HG03342 (cell line): ENCODE measurements around the gene GPATCH4.
A peak's percentile ranks its signal among the peaks of the same experiment; 100 is the strongest.
"Not testable (repeated sequence)": the region's sequence is repeated elsewhere in the genome, so short reads cannot be mapped to it uniquely, and the experiment has no call there.

Experiments used
- ATAC-seq: cut with Tn5 transposase; IDR thresholded peaks from one replicate; pipeline ENCODE4 v1.9.1; 2021; ENCODE audit warnings: mild to moderate bottlenecking, moderate library complexity; ENCODE audit not compliant: unreplicated experiment

GPATCH4 gene

DNA sequence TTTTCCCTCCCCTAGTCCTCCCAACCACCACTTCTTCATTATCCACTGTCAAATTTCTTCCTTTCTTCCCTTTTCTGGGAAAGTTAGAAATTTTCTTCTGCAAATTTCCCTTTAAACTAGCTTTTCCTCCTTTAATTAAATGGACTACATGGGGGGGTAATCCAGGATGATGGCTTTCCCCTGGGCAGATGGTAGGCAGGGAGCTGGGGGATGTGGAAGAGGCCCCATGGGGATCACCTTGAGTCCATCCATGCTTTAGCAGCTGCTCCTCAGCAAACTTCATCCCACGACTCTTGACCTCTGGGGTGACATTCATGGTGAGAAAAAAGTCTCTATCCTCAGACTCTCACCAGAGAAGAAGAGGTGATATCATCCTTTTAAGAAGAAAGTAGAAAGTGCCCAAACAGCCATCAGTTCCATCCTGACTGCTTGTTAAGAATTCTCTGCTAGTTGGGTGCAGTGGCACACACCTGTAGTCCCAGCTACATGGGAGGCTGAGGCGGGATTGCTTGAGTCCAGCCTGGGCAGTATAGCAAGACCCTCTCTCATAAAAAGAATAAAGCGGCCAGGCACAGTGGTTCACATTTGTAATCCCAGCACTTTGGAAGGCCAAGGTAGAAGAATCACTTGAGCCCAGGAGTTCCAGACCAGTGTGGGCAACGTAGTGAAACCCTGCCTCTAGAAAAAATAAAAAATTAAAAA, 2.4 kb downstream of the GPATCH4 start:
- ATAC-seq, result no peak

DNA sequence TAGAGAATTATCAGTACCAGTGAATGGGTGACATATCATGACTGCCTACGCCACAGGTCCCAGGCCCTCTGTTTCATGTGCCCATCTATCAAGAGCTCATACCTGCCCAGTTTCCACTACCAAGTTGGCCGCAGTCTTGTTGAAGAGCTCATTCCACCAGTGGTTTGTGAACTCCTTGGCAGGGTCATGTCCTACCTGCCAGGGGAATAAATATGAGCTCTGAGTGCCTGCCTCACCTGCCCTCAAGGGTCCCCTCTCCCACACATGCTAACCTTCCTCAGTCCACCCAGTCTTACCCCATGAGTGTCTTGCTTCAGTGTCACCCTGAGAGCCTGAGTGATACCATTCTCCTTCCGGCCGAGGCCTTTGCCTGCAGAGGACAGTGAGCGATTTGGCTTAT, 3.2 kb downstream of the GPATCH4 start:
- ATAC-seq, result no peak

DNA sequence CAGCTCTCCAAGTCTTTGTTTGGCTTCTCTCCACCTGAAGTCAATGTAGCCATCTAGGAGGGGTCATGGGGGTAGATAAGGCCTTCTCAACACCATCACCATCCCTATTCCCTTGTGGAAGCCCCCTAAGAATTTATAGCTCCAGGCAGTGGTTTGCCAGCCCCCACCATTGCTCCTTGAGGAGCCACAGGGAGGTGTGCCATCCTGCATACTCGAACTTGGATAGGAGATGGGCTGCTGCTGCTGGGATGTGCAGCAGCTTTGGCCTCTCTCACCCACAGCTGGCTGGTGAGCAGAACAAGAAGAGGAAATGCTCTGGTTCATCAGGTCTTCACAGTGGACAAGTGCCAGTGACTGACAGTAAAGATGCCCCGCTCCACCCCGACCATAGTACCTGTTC, 4.9 kb downstream of the GPATCH4 start:
- ATAC-seq, result no peak

DNA sequence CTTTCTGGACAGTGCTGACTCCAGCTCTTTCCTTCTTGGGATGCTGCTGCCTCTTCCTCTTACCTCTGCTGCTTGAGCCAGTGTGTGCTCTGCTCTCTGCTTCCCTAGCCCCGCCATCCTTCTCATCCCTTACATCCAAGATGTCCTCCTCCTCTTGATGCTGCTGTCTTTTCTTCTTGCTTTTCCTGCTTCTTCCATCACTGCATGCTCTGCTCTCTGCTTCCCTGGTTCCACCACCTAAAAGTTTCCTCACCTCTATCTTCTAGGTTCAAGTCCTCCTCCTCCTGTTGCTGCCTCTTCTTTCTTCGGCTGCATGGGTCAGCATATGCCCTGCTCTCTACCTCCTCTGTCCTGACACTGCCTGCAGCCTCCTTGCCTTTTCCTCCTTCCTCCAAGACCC, 6.3 kb downstream of the GPATCH4 start:
- no peak for ATAC-seq

DNA sequence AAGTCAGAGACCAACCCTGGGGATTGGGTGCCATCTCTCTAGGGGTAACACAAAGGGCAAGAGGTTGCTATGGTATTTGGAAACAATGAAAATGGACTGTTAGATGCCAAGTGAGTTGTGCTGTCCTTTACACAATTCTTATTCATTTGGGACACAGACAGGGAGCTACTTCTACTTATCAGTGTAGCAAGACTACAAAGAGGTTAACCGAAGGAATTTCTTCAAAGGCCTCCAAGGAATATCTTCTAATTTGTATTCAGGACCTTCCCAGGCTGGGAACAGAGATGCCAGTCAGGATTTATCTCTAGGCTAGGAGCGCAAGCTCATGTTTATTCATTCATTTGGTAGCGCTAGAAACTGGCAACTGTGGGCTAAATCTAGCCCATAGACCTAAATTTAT, 7.1 kb downstream of the GPATCH4 start:
- ATAC-seq, result no peak

DNA sequence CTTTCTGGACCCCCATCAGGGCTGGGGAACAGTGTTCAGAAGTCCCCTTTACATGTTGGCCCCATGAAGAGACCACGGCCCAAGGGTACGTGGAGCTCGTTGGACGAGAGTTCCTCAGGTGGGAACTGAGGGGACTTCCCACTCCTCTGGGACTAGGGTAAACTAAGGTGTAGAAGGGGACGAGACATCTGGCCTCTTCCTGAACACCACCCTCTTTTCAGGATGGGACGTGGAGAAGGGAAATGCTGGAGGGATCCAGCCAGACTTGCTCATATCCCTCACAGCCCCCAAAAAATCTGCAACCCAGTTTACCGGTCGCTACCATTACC, 7.7 kb downstream of the GPATCH4 start:
- ATAC-seq, result no peak

DNA sequence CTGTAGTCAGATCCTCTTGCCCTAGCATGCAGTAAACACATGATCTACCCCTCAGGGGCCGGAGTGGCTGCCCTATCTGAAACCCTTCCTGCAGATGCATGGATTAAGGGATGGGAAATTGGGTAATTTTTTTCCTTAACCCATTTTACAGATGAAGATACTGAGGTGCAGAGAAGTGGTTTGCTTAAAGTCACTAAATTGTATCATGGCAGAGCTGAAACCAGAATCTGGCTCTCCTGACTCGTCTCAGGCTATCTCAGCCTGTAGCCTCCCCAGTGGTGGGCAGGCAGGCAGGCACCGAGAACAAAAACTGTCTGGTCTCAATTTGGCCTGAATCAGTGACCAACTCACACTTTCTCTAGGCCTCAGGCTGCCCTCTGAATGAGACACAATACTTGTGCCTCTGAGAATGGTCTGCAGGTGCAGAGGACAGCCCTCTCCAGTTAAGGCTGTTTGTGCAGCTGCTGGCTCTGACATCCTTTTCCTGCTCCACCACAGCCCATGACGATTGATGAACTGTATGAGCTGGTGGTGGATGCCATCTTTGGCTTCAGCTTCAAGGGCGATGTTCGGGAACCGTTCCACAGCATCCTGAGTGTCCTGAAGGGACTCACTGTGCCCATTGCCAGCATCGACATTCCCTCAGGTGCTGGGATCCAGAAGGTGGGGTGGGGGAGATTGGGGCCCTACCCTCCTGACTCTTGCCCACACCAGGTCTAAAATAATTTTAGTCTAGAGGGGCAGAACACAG, 8.2 kb downstream of the GPATCH4 start:
- ATAC-seq, result no peak

DNA sequence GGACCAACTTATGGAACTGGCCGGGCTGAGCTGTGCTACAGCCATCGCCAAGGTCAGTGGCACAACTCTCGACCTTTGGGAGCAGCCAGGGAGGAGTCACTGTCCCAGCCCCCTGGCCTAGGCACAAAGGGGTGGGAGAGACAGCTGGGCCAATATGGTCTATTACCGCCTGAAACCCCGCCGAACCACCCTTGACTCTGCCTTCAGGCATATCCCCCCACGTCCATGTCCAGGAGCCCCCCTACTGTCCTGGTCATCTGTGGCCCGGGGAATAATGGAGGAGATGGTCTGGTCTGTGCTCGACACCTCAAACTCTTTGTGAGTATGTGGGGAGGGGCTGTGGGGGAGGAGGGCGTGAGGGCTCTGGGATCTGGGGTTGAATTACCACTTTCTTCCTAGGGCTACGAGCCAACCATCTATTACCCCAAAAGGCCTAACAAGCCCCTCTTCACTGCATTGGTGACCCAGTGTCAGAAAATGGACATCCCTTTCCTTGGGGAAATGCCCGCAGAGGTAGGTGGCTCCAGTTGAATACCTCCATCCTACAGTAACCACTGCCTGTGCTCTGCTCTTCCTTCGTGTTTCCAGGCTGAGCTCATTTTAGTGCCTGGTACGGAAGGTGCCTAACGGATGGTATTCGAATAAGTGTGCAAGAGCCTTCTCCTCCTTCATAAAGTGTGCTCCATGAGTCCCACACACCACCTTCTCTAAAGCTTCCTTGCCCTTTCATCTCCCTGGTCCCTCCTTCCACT, 8.9 kb downstream of the GPATCH4 start:
- no peak for ATAC-seq

DNA sequence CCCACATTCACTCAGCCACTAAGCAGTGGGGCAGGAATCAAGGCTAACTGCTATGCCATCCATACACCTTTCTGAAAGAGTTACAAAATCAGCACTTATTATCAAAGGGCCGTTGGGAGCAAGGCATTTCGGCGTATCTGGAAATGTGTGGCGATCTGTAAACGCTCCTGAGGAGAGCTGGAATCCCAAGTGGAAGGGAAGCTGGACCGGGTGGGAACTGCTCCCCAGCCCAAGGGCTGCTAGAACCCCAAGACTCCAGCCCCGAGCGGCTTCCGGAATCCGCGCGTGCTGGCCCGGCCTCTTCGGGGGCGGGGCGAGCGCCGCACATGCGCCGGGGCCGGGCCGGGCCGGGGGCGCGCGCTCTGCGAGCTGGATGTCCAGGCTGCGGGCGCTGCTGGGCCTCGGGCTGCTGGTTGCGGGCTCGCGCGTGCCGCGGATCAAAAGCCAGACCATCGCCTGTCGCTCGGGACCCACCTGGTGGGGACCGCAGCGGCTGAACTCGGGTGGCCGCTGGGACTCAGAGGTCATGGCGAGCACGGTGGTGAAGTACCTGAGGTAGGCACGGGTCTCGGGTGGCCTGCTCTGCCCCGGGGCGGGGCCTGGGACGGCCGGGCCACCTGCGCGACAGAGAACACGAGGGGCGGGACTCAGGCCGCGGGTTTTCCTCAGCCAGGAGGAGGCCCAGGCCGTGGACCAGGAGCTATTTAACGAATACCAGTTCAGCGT, 9.7 kb downstream of the GPATCH4 start, which contains the start of gene NAXE:
NAXE (plus strand) TSS at position 345 of the 726 bp plus-strand sequence; CDS start at position 374, 29 bp downstream.
- ATAC-seq, result peak; percentile 76

DNA sequence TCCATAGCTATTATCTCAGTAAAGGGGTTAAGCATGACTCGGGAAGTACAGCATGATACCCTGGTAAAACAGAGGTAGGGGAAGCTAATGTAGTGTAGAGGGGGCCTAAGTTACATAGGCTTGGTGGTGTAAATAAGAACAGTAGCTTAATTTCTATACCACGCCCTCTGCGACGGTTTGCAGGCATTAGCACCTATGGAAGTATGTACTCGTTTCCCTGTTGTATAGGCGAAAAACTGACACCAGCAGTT, 10.2 kb downstream of the GPATCH4 start:
- peak; percentile 18 for ATAC-seq

DNA sequence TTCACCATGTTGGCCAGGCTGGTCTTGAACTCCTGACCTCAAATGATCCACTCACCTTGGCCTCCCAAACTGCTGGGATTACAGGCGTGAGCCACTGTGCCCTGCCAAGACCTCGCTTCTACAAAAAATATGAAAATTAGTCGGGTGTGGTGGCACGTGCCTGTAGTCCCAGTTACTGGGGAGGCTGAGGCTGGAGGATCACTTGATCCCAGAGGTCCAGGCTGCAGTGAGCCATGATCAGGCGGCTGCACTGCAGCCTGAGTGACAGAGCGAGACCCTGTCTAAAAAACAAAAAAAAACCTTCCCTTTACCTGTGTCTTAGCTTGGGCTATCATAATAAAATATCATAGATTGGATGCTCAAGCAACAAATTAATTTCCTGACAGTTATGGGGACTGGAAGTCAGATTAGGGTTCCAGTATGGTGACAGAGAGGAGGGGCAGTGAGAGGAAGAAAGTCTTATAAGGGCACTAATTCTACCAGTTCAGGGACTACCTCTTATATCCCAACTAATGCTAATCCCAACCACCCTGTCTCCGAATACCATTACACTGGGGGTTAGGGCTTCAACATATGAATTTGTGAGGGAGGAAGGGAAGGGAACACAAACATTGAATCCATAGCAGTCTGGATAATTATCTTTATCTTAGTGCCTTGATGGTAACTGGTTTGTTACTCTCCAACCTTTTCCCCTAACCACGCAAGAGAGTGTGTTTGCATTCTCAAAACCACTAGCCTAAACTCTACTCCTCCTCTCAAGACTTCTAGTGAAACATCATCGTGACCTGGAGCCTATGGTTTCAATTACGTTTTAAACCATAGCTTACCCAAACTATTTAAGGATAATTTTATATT, 10.7 kb downstream of the GPATCH4 start:
- no peak for ATAC-seq

DNA sequence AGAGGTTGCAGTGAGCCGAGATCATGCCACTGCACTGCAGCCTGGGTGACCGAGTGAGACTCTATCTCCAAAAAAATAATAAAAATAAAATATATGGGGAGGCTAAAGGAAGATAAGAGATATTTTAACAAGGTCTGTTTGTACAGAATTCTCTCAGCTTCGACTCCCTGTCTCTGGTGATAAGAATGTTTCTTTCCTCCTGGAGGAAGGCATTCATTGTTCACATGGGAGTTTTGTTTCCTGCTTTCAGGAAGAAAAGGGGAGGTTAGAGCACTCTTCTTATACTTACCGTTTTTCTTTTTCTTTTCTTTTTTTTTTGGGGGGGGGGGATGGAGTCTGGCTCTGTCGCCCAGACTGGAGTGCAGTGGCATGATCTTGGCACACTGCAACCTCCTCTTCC, 11.7 kb downstream of the GPATCH4 start:
- ATAC-seq, result no peak

DNA sequence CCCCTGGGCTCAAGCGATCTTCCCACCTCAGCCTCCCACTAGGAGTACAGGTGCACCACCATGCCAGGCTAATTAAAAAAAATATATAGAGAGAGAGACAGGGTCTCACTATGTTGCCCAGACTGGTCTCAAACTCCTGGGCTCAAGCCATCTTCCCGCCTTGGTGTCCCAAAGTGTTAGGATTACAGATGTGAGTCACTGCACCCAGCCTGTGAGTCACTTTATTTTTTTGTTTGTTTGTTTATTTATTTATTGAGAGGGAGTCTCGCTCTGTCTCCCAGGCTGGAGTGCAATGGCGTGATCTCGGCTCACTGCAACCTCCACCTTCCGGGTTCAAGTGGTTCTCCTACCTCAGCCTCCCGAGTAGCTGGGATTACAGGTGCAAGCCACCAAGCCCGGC, 13.4 kb downstream of the GPATCH4 start:
- not testable (repeated sequence) for ATAC-seq

DNA sequence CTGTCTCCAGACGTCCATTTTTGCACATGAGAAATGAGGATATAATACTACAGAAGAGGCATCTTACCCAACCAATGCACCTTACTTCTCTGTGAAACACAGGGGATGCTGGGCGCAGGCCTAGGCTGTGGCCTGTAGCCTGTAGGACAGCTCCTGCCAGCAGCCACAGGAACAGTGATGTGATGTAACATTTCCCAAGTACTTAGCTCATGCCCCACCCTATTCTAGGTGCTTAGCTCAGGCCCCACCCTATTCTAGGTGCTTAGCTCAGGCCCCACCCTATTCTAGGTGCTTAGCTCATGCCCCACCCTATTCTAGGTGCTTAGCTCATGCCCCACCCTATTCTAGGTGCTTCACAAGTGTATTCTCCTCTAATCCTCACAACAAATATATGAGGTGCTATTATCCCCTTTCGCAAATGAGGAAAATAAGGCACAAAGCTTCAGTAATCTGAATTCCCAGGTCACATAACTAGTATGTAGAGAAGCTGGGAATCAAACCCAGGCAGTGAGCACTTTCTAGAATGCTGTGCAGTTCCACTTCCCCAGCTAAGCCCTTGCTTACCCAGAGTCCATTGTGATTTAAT, 14.3 kb downstream of the GPATCH4 start:
- ATAC-seq, result no peak

DNA sequence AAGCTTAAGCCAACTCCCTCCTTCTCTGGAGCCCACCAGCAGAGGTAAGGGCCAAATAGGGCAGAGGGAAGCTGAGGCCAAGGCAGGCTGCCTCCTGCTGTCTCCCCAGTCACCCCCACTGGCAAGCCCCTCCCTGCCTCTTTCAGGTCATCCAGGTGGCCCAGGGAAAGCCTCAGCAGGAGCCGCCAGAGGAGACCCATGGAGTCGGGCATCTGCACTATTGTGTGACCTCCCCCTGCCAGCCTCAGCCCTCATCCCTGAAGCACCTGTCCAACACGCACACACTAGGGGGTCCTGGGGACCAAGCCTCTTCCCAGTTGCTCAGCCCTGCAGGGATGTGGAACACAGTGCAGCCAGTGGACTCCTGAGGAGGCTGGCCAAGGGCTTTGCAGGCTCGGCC, 15.0 kb downstream of the GPATCH4 start:
- no peak for ATAC-seq

DNA sequence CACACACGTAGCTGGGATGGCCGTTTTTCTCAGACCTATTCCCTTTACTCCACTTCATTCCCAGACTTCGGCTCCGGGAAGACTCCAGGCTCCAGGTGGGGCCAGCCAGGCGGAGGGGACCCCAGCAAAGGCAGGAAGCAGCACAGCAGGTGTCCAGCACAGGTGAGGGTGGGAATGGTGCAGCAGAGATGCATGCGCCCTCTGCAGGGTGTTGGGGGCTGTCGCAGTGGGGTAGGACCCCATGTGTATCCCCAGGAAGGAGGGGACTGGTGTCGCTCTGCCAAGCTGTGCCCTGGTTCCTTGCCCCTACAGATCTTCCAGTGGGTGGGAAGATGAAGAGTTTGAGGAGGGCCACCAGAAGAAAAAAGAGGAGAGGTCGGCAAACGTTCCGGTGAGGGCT, 16.5 kb downstream of the GPATCH4 start:
- no peak for ATAC-seq

DNA sequence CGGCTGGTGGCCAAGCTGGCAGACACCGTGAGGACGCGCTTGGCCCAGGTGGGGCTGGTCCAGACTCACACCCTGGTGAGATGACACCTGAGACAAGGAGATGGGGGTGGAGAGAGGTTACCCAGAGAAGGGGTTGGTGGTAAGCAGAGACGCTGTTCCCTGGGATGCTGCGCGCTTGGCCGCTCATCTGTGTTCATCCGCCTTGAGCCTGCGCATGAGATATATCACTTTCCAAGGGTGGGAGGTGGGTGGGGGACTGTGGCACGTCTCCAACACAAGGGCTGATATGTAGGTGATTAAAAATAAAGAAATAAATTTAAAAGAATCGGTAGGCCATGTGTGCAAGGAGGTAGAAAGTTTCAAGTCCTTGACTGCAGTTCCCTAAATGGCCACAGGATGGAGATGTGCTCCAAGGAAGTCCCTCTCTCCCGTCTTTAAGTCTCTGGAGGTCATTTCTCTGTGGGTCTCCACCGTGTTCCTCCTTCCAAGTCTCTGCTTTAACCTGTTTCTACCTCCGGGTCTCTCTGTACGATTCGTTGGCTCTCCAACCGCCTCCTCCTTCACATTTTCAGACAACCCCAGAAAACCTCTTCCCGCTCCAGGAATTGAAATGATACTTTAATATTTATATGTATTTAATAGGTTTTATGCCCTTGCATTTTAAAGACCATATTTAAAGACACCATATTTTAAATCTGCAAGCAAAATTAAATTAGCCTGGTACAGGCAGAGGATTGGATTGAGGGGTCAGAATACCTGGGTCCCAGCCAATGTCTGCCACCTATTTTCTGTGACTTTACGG, 17.3 kb downstream of the GPATCH4 start:
- no peak for ATAC-seq

DNA sequence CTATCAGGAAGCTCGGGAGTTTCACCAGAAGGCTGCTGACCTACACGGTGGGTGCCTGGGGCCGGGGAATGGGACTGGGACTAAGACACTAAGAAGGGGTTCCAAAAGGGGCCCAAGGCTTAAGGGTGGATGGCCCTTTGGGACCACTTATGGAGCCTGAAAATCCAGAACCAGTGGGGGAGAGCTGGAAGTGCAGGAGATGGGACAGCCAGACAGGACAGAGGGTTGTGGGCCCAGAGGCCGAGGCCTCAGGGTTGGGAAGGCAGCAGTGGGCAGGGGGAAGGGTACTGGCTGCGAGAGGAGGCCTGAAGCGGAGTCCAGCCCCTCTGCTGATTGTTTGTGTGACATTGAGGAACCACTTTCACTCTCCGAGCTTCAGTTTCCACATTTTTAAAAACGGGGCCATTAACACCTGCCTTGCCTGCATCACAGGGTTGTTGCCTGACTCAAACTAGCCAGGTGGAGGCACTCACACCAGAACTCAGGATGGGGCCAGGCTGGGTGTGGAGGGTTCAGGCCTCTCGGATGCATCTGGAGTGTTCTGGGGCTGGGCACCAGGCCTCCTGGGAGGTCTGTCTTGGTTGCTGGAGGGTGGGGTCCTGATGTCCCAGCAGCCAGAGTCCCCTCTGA, 18.8 kb downstream of the GPATCH4 start:
- no peak for ATAC-seq
